PC-3 (cell line): Measurements from ENCODE around the gene NUP93. TPM values are rescaled to one million over a fixed set of nuclear protein-coding genes. Genes with fewer than 3 reads are reported as not detected.

Source experiments
- ATAC-seq: fragments of 200-7000 bp; cut with Tn5 transposase; 2 replicates; pipeline ENCODE4 v1.9.1; 2020; ENCODE audit warnings: mild to moderate bottlenecking, moderate library complexity
- BruUV-seq: library from RNA; stranded (reverse); fragments of 400-500 nt; replicated peaks from 2 replicates; lab custom pipeline; 2021; lab: Mats Ljungman, UMichigan
- CTCF ChIA-PET: fragments of 300-600 bp; sonication (Branson Sonifier 250); formaldehyde crosslinking; loops from one replicate; lab custom pipeline; 2022; ENCODE audit warnings: antibody characterized with exemption; lab: Charles Lee
- POLR2A ChIA-PET: fragments of 300-600 bp; sonication (Branson Sonifier 250); formaldehyde crosslinking; loops from one replicate; lab custom pipeline; 2022; ENCODE audit warnings: antibody characterized with exemption; ENCODE audit not compliant: unreplicated experiment; lab: Charles Lee
- DNase-seq: peaks from one replicate; pipeline ENCODE4 v3.0.0-alpha.2; 2015
- H2AFZ ChIP-seq: fragments of 300-600 bp; sonication (generic); 2 replicates; pipeline ENCODE4 v1.6.0; 2016; ENCODE audit warnings: antibody characterized with exemption, low read length
- H3F3A ChIP-seq: fragments of 300-600 bp; sonication (generic); one replicate; pipeline ENCODE4 v1.6.0; 2017; ENCODE audit warnings: antibody characterized with exemption, low read length, control low read depth, mild to moderate bottlenecking; ENCODE audit not compliant: unreplicated experiment
- H3K27ac ChIP-seq: fragments of 300-600 bp; sonication (generic); 2 replicates; pipeline ENCODE4 v1.5.1; 2016; ENCODE audit warnings: mild to moderate bottlenecking, low read length
- H3K27me3 ChIP-seq: fragments of 300-600 bp; sonication (generic); 2 replicates; pipeline ENCODE4 v1.6.1; 2016; ENCODE audit warnings: low read length, mixed read lengths
- H3K36me3 ChIP-seq: fragments of 300-600 bp; sonication (generic); 2 replicates; pipeline ENCODE4 v1.6.1; 2016; ENCODE audit warnings: low read depth, mixed run types, low read length, mixed read lengths
- H3K4me1 ChIP-seq: fragments of 300-600 bp; sonication (generic); 2 replicates; pipeline ENCODE4 v1.5.1; 2016; ENCODE audit warnings: low read length; ENCODE audit not compliant: insufficient read depth
- H3K4me2 ChIP-seq: fragments of 300-600 bp; sonication (generic); 2 replicates; pipeline ENCODE4 v1.6.0; 2016; ENCODE audit warnings: low read length
- H3K4me3 ChIP-seq: fragments of 300-600 bp; sonication (generic); 2 replicates; pipeline ENCODE4 v1.5.1; 2016; ENCODE audit warnings: mild to moderate bottlenecking, low read length, mixed read lengths
- H3K79me2 ChIP-seq: fragments of 300-600 bp; sonication (generic); 2 replicates; pipeline ENCODE4 v1.6.1; 2017; ENCODE audit warnings: low read length, mixed read lengths
- H3K9ac ChIP-seq: fragments of 300-600 bp; sonication (generic); 2 replicates; pipeline ENCODE4 v1.6.0; 2016; ENCODE audit warnings: mild to moderate bottlenecking, low read length
- H3K9me2 ChIP-seq: fragments of 300-600 bp; sonication (generic); replicated peaks from 2 replicates; pipeline ENCODE4 v1.6.1; 2016; ENCODE audit warnings: mixed run types, low read length, mixed read lengths
- H3K9me3 ChIP-seq: fragments of 300-600 bp; sonication (generic); 2 replicates; pipeline ENCODE4 v1.6.1; 2016; ENCODE audit warnings: low read length, mixed read lengths
- H4K20me1 ChIP-seq: fragments of 300-600 bp; sonication (generic); 2 replicates; pipeline ENCODE4 v1.6.1; 2016; ENCODE audit warnings: low read length, mixed read lengths
- EZH2 ChIP-seq: fragments of 300-600 bp; sonication (generic); IDR thresholded peaks from one replicate; pipeline ENCODE4 v1.6.1; 2017; ENCODE audit warnings: antibody characterized with exemption, mild to moderate bottlenecking, low read length; ENCODE audit not compliant: unreplicated experiment
- EZH2phosphoT487 ChIP-seq: fragments of 300-600 bp; sonication (generic); IDR thresholded peaks from 2 replicates; pipeline ENCODE4 v1.6.1; 2018; ENCODE audit warnings: mild to moderate bottlenecking, antibody characterized with exemption, low read length, borderline replicate concordance
- intact Hi-C: fragments of 100-400 bp; cut with micrococcal nuclease; formaldehyde crosslinking; loops from 2 replicates; pipeline ENCODE4 v1.9.0; 2023
- total RNA-seq: library from RNA; depleted of rRNA; stranded (reverse); fragments of >200 nt; gene quantifications from 2 replicates; pipeline ENCODE4 v1.2.3, GENCODE V29; 2014
- TF ChIP-seq, protein P1 (sequence below): fragments of 300-600 bp; sonication (generic); conservative IDR thresholded peaks from 2 replicates; pipeline ENCODE4 v1.5.1; 2017; ENCODE audit warnings: antibody characterized with exemption, low read depth, mild to moderate bottlenecking, low read length

The NUP93 gene
- total RNA-seq, 1 experiment from 2014 or later, result 98.6 TPM

- Histone ChIP-seq H4K20me1 (no peaks in the 10 kb centered on the region), H3K4me3 (no peak overlapping the region), H3F3A (no peaks in the 10 kb centered on the region), H3K4me1 (no peaks in the 10 kb centered on the region), H3K36me3 (peaks cover 7% of the 10 kb centered on the region; the same call in 1 of the 2 replicates), H3K4me2 (no peak overlapping the region), H3K27ac (no peak overlapping the region), H3K9ac (no peak overlapping the region), H3K79me2 (no peaks in the 10 kb centered on the region), H3K9me2 (no peaks in the 10 kb centered on the region), H2AFZ (no peak overlapping the region), H3K9me3 (no peaks in the 10 kb centered on the region), H3K27me3 (no peaks in the 10 kb centered on the region)
- DNase-seq, result no peak
- ChIA-PET CTCF (no interaction called here), POLR2A (no interaction called here)
- TF ChIP-seq EZH2phosphoT487, result no peak
- TF ChIP-seq EZH2, result no peak
- TF ChIP-seq, protein P1, sequence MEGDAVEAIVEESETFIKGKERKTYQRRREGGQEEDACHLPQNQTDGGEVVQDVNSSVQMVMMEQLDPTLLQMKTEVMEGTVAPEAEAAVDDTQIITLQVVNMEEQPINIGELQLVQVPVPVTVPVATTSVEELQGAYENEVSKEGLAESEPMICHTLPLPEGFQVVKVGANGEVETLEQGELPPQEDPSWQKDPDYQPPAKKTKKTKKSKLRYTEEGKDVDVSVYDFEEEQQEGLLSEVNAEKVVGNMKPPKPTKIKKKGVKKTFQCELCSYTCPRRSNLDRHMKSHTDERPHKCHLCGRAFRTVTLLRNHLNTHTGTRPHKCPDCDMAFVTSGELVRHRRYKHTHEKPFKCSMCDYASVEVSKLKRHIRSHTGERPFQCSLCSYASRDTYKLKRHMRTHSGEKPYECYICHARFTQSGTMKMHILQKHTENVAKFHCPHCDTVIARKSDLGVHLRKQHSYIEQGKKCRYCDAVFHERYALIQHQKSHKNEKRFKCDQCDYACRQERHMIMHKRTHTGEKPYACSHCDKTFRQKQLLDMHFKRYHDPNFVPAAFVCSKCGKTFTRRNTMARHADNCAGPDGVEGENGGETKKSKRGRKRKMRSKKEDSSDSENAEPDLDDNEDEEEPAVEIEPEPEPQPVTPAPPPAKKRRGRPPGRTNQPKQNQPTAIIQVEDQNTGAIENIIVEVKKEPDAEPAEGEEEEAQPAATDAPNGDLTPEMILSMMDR, result no peak
- no peak for ATAC-seq
- intact Hi-C loops, result no loop called here
- BruUV-seq, result no TSS peak
These were observed 111.3 kb downstream of the NUP93 start for GRCh38 chr16:56841233-56841632.

- peaks cover 6% of the 10 kb centered on the region; the same call in 1 of the 2 replicates for H3K36me3 ChIP-seq
These were observed 111.7 kb downstream of the NUP93 start for GRCh38 chr16:56841659-56842058.

DNA sequence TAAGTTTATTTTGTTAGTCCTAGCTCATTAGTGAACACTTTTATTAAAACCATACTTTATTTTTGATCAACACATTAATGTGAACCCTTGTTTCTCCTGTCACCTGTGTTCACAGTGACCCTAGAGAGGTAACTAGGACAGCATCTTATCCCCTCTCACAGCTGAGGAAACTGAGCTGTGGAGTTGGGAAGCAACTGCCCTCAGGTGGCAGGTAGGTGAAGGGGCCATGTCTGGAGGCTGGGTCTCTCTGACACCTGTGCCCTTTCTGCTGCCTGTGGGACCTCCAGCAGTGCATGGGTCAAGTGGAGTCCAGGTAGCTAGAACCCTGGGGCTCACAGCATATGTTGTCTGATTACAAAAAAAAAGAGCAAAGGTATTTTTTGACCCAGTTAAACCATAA, 112.2 kb downstream of the NUP93 start:
- POLR2A ChIA-PET, result no interaction called here
- no peak for DNase-seq
- Histone ChIP-seq H3K27ac (no peak overlapping the region), H3K4me1 (no peaks in the 10 kb centered on the region), H3K79me2 (no peaks in the 10 kb centered on the region), H3K27me3 (no peaks in the 10 kb centered on the region), H4K20me1 (no peaks in the 10 kb centered on the region), H3K9me2 (no peaks in the 10 kb centered on the region), H3K36me3 (peaks cover 3% of the 10 kb centered on the region; the same call in 1 of the 2 replicates), H3K4me3 (no peak overlapping the region), H3K4me2 (no peak overlapping the region), H3F3A (no peaks in the 10 kb centered on the region), H2AFZ (no peak overlapping the region), H3K9me3 (no peaks in the 10 kb centered on the region), H3K9ac (no peak overlapping the region)
- intact Hi-C loops, result no loop called here
- BruUV-seq, result no TSS peak
- TF ChIP-seq EZH2phosphoT487 (no peak), EZH2 (no peak)
- TF ChIP-seq, protein P1, result no peak
- ATAC-seq, result no peak
- CTCF ChIA-PET, result no interaction called here

More at GRCh38 chr16:56841659-56842058, 111.7 kb downstream of the NUP93 start:
- Histone ChIP-seq H3K9me3 (no peaks in the 10 kb centered on the region), H3F3A (no peaks in the 10 kb centered on the region), H3K9me2 (no peaks in the 10 kb centered on the region), H3K27me3 (no peaks in the 10 kb centered on the region), H4K20me1 (no peaks in the 10 kb centered on the region), H2AFZ (no peak overlapping the region), H3K79me2 (no peaks in the 10 kb centered on the region), H3K9ac (no peak overlapping the region), H3K4me2 (no peak overlapping the region), H3K27ac (no peak overlapping the region), H3K4me1 (no peaks in the 10 kb centered on the region), H3K4me3 (no peak overlapping the region)
- ATAC-seq, result no peak
- intact Hi-C loops, result no loop called here
- CTCF ChIA-PET, result no interaction called here
- TF ChIP-seq EZH2, result no peak
- TF ChIP-seq, protein P1, result no peak
- TF ChIP-seq EZH2phosphoT487, result no peak
- DNase-seq, result no peak
- POLR2A ChIA-PET, result no interaction called here
- no TSS peak for BruUV-seq
